Neutrophil (primary cell): ENCODE measurements around the gene TTC13.
A peak's percentile ranks its signal among the peaks of the same experiment; 100 is the strongest.
"Not testable (repeated sequence)": the region's sequence is repeated elsewhere in the genome, so short reads cannot be mapped to it uniquely, and the experiment has no call there.

Experiments used
- H3K27ac ChIP-seq: fragments of 200-600 bp; sonication (generic); 2 replicates; pipeline ENCODE4 v1.5.1; 2016; ENCODE audit warnings: mild to moderate bottlenecking, moderate library complexity
- H3K27me3 ChIP-seq: fragments of 200-600 bp; sonication (generic); 2 replicates; pipeline ENCODE4 v1.6.0; 2016; ENCODE audit warnings: mild to moderate bottlenecking
- H3K36me3 ChIP-seq: fragments of 200-600 bp; sonication (generic); 2 replicates; pipeline ENCODE4 v1.5.1; 2017
- H3K4me1 ChIP-seq, 2 experiments: fragments of 200-600 bp in 1 of 2; sonication (generic) in 1 of 2; 1 replicate in 1 of 2; 2 replicates in 1 of 2; pipeline versions ENCODE4 v1.5.1 to v1.6.1; 2013 to 2016; ENCODE audit warnings: low read depth in 1 of 2, low read length in 1 of 2, mild to moderate bottlenecking in 1 of 2, moderate library complexity in 1 of 2; ENCODE audit not compliant: control insufficient read depth in 1 of 2, insufficient read depth in 1 of 2
- H3K4me3 ChIP-seq, 2 experiments: fragments of 200-600 bp in 1 of 2; sonication (generic) in 1 of 2; 1 replicate in 1 of 2; 2 replicates in 1 of 2; pipeline ENCODE4 v1.5.1; 2013 to 2016; ENCODE audit warnings: low read depth in 1 of 2, low read length in 1 of 2, mild to moderate bottlenecking in 1 of 2, moderate library complexity in 1 of 2
- H3K9me3 ChIP-seq: fragments of 200-600 bp; sonication (generic); 2 replicates; pipeline ENCODE4 v1.5.1; 2016
- CTCF ChIP-seq: fragments of 200-600 bp; sonication (generic); IDR thresholded peaks from 2 replicates; pipeline ENCODE4 v1.5.1; 2016; ENCODE audit warnings: antibody characterized with exemption

Gene TTC13

GRCh38 chr1:230978491-230979388 is at the start of gene TTC13, which contains the start of gene ARV1:
Gene TTC13 (minus strand): TSS chr1:230978861. CDS start chr1:230978830, 31 bp downstream.
Gene ARV1 (plus strand): TSS chr1:230979094. CDS start chr1:230979106, 12 bp downstream.
- peak within 1 kb of the TSS; percentile 68 to 69 for H3K4me3 ChIP-seq
- H3K27me3 ChIP-seq = no peaks in the 10 kb centered on the region
- no peaks in the 10 kb centered on the region for H3K9me3 ChIP-seq
- peak within 1 kb of the TSS; percentile 80 for H3K27ac ChIP-seq
- peak; percentile 91 for TF ChIP-seq CTCF
- H3K36me3 ChIP-seq = peaks cover 4% of the 10 kb centered on the region
- H3K4me1 ChIP-seq = peaks cover 35 to 37% of the 10 kb centered on the region in 2 experiments

- Histone ChIP-seq H3K9me3 (no peaks in the 10 kb centered on the region), H3K36me3 (no peaks in the 10 kb centered on the region), H3K27ac (no peak overlapping the region), H3K4me1 (peaks cover 4 to 5% of the 10 kb centered on the region in 2 experiments), H3K27me3 (peaks cover 29% of the 10 kb centered on the region), H3K4me3 (no peak overlapping the region)
- TF ChIP-seq CTCF = no peak
These were observed 49.3 kb upstream of the TTC13 start for GRCh38 chr1:231027971-231028370.

- H3K4me3 ChIP-seq = no peak overlapping the region
- H3K4me1 ChIP-seq = peaks cover 4 to 5% of the 10 kb centered on the region in 2 experiments
- no peaks in the 10 kb centered on the region for H3K36me3 ChIP-seq
- H3K27ac ChIP-seq = no peak overlapping the region
- TF ChIP-seq CTCF = no peak
- no peaks in the 10 kb centered on the region for H3K9me3 ChIP-seq
- peaks cover 24% of the 10 kb centered on the region for H3K27me3 ChIP-seq
These were observed 48.7 kb upstream of the TTC13 start for GRCh38 chr1:231027136-231027925.

GRCh38 chr1:231026576-231026975 is 47.9 kb upstream of the TTC13 start:
- Histone ChIP-seq H3K27me3 (peaks cover 24% of the 10 kb centered on the region), H3K27ac (no peak overlapping the region), H3K4me3 (no peak overlapping the region), H3K36me3 (no peaks in the 10 kb centered on the region), H3K9me3 (no peaks in the 10 kb centered on the region), H3K4me1 (peaks cover 4 to 5% of the 10 kb centered on the region in 2 experiments)
- TF ChIP-seq CTCF = no peak

GRCh38 chr1:231023150-231023549 is 44.5 kb upstream of the TTC13 start:
- H3K27me3 ChIP-seq = peaks cover 20% of the 10 kb centered on the region
- H3K4me1 ChIP-seq = peaks cover 0 to 12% of the 10 kb centered on the region in 2 experiments
- no peak overlapping the region for H3K4me3 ChIP-seq
- no peak overlapping the region for H3K27ac ChIP-seq
- no peak for TF ChIP-seq CTCF
- no peaks in the 10 kb centered on the region for H3K9me3 ChIP-seq
- H3K36me3 ChIP-seq = no peaks in the 10 kb centered on the region

- not testable (repeated sequence) for H3K36me3 ChIP-seq, H3K4me3 ChIP-seq, H3K9me3 ChIP-seq, H3K27ac ChIP-seq
- Histone ChIP-seq H3K27me3 (peaks cover 14% of the 10 kb centered on the region), H3K4me1 (peaks cover 0 to 12% of the 10 kb centered on the region in 2 experiments)
These were observed 43.9 kb upstream of the TTC13 start for GRCh38 chr1:231022543-231022942.
